OCI-LY1 (cell line): Measurements from ENCODE around the gene PDSS1.

Experiments used
- EZH2 ChIP-seq: fragments of 200-600 bp; sonication (generic), shearing (Covaris generic); IDR thresholded peaks from 2 replicates; pipeline ENCODE4 v1.8.0; 2017; ENCODE audit warnings: borderline replicate concordance, mixed run types, mild to moderate bottlenecking, antibody characterized with exemption, low read length, moderate library complexity, mixed read lengths
- TF ChIP-seq, protein P1 (sequence below): fragments of 200-600 bp; sonication (generic), shearing (Covaris generic); IDR thresholded peaks from 2 replicates; pipeline ENCODE4 v1.5.1; 2017; ENCODE audit warnings: mild to moderate bottlenecking, antibody characterized with exemption, low read length, moderate library complexity, mixed read lengths

DNA sequence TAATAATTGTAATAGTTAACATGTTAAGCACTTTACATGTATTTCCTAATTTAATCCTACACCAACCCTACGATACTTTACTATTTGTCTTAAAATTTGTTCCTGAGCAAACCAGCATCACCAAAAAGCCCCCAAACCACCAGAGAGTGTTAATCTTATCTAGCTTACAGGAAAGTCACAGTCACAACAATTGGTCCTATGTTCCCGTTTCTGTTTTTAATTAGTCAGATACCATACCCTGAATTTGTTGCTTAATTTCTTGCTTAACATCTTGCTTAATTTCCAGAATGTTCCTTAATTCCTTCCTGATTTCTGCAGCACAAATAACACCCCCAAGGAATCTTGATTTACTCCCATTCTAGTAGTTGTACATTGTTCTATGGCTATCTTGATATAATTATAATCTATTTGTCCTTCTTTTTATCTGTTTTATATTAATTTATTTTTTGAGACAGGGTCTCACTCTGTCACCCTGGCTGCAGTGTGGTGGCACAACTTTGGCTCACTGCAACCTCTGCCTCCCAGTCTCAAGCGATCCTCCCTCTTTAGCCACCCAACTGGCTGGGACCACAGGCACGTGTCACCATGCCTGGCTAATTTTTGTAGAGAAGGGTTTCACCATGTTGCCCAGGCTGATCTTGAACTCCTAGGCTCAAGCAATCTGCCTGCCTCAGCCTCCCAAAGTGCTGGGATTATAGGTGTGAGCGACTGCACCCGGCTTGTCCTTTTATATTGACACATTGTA is 6.6 kb upstream of the PDSS1 start:
- TF ChIP-seq, protein P1, sequence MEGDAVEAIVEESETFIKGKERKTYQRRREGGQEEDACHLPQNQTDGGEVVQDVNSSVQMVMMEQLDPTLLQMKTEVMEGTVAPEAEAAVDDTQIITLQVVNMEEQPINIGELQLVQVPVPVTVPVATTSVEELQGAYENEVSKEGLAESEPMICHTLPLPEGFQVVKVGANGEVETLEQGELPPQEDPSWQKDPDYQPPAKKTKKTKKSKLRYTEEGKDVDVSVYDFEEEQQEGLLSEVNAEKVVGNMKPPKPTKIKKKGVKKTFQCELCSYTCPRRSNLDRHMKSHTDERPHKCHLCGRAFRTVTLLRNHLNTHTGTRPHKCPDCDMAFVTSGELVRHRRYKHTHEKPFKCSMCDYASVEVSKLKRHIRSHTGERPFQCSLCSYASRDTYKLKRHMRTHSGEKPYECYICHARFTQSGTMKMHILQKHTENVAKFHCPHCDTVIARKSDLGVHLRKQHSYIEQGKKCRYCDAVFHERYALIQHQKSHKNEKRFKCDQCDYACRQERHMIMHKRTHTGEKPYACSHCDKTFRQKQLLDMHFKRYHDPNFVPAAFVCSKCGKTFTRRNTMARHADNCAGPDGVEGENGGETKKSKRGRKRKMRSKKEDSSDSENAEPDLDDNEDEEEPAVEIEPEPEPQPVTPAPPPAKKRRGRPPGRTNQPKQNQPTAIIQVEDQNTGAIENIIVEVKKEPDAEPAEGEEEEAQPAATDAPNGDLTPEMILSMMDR = no peak
- TF ChIP-seq EZH2 = no peak
